ENCODE results near the gene PCMTD2.
"Not testable (repeated sequence)": the region's sequence is repeated elsewhere in the genome, so short reads cannot be mapped to it uniquely, and the experiment has no call there.

Gene PCMTD2

DNA sequence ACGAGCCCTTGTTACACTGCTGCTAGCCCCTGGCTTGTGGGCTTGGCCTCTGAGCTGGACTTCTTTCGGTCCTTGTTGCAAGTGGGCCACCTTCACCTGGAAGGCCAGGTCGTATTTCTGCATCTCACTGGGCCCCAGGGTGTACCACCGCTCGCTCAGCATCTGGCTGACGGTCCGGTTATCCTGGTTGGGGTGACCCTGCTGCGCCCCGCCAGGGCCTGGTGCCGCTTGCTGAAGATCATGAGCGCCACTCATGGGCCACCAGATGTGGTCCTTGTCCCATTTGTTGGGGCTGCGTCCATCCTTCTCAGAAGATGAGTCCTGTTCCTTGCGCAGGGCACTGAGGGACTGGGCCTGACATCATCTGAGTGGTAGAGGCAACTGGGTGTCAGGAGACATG, 36.6 kb downstream of the PCMTD2 start:
- not testable (repeated sequence) for DNase-seq

DNA sequence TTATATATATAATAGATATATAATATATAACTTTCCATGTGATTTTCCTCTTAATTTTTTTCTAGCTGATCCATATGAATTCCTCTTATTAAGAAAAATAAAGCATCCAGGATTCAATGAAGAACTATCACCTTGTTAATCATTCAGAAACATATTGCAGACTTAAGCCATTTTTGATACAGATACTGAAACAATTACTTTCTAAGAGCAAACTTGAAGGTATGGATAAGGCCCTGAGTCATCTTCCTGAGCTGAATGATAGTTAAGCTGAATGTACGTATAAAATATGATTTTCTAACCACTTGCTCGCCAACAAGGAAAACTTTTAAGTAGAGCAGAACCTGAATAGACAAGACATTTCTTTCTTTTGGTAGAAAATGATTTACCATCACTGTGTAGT, 47.5 kb downstream of the PCMTD2 start:
- not testable (repeated sequence) for DNase-seq

DNA sequence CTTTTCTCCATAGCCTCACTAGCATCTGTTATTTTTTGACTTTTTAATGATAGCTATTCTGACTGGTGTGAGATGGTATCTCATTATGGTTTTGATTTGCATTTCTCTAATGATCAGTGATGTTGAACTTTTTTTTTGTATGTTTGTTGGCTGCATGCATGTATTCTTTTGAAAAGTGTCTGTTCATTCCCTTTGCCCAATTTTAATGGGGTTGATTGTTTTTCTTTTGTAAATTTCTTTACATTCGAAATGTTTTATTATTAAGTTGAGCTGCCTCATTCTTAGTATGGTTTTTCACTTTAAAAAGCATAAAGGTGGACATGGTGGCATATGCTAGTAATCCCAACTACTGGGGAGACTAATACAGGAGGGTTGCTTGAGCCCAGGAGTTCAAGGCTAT, 58.2 kb downstream of the PCMTD2 start:
- DNase-seq = not testable (repeated sequence)

DNA sequence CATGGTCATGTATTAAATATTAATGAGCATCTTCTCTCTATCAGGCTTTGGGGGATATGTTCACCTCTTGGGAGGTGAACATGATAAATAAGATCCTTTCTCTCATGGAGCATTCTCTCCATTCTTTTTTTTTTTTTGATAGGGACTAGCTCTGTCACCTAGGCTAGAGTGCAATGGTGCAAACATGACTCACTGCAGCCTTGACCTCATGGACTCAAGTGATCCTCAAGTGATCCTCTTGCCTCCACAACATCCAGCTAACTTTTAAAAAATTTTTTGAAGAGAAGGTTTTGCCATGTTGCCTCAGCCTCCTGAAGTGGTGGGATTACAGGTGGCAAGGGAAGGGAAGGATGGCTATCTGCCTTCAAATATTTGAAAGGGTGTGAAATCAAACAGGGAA, 59.8 kb downstream of the PCMTD2 start:
- DNase-seq = not testable (repeated sequence)

DNA sequence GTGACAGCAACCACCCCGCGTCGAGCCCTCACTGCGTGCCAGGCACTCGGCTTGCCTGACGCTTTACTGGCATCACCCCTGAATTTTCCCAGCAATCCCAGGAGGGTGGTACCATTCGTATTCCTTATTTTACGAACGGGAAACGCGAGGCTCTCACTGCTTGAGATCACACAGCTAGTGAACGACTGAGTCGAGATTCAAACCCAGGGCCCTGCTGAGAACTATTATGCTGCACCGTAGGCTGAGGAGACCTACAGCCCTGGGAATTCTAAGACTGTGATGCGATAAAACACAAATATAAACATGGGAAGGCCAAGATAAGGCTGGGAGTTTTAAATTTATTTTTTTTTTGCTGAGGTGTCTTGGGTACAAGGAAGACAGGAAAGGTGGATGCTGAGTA, 60.3 kb downstream of the PCMTD2 start:
- DNase-seq = not testable (repeated sequence)

DNA sequence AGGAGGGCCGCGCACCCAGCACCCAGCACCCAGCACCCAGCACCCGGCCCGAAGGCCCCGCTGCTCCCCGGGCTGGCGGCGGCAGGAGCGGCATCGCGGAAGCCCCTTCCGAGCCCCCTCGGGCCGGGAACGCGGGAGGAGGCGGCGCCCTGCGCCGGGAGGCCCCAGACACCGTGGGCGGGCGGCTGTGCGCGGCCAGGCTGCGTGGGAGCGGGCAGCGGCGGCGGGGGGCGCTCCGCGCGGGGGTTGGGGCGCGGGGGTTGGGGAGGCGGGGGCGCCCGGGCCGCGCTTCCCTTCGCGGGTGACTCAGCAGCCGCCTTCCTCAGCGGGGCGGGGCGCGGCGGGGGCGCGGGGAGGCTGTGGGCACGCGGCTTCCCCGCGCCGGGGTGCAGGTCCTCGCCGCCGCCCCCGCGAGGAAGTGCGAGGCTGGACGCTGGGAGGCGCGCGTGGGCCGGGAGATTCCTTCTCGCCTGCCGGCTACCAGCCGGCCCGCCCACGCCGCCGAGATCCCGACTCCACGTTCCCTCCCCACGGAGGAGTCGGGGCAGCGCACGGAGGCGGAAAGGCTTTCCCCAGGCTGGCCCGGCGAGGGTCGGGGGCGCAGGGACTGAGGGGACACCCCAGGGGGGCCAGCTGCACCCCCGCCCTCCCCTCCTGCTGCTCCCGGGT, 61.0 kb downstream of the PCMTD2 start:
- peak; percentile 31 to 63 (median 44) for DNase-seq

DNA sequence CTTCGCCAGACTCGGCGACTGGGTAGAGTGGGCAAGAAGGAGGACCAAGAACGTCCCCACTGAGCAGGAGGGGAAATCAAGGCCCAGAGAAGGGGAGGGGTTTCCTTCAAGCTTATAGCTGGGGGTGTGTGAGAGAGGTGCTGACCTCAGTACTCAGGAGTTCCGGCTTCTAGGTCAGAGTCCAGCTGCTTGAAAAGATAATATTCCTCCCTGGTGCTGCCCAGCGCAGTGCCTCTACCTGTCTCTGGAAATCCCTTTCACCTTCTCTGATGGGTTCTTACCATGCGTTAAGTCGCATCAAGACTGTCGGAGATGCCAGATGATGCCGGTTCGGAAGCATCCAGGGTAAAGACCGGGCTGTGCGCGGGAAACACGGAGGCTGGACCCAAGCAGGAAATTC, 61.8 kb downstream of the PCMTD2 start:
- DNase-seq = not testable (repeated sequence)

DNA sequence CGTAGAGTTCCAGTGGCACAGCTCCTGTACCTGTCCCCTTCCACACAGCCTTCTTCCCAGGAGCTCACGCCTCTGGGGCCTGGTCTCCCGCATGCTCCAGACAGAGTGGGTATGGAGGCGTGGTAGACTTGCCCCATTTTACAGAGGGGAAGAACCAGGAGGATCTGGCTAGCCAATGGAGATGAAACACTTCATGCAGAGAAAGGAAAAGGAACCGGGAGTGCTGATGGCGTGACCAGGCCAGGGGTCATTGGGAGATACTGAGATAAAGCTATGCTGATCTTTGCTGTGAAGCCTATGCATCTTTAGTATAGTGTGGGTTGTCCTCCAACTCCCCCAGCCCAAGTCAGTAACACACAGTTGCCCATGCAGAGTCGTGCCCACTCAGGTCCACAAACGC, 62.5 kb downstream of the PCMTD2 start:
- peak in 1 of 4 experiments; percentile 19 for DNase-seq

DNA sequence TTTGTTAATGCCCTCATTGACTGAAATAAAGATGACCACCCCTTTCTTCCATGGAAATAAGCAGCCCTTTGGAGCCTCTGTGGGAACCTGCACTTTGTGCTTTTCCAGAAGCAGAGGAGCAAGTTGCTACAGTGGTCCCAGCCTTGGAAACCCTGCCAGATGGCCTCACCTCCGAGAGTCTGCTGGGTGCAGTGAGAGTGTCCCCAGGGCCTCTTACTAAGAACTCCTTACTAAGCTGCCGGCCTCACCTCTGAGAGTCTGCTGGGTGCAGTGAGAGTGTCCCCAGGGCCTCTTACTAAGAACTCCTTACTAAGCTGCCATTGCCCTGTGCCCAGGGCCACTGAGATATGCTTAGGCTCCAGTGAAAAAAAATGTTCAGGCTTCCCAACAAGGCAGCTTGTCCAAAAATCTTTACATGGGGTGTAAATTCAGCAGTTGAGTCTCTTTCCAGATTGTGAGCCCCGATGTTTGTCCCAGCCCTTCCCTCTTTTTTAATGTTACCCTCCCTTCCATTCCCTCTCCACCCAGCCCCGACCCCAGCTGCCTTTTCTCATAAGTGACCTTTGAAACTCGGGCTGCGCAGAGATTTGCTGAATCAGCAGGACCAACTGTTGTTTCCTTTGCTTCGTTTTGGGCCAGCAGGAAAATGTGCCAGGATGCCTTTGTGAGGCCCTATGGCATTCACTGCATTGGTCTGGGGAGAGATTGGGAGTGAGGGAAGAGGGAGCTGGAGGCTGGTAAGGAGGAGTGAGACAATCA, 66.7 kb downstream of the PCMTD2 start:
- DNase-seq = not testable (repeated sequence)

All from suppressor macrophage (primary cell).